ENCODE measurements around the gene ZNF672.
"Not testable (repeated sequence)": the region's sequence is repeated elsewhere in the genome, so short reads cannot be mapped to it uniquely, and the experiment has no call there.

The ZNF672 gene

DNA sequence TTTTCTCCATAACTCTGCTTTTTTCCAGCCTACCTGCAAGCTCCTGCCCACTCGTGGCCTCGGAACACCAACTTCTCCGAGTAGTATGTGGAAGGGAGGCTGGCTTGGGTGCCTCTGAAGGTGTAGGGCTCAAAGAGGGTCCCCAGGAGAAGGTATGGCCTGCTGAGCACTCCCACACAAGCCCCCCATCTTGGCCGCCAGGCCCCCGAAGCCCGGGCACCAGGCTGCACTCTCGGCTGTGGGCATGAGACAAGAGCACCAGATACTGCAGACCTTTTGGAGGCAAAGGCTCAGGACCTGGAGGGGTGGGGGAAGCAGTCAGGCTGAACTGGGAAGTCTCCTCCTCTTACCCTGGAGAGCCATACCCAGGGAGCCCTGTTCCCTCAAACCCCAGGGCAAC, 19.2 kb downstream of the ZNF672 start:
- DNase-seq, result no peak

DNA sequence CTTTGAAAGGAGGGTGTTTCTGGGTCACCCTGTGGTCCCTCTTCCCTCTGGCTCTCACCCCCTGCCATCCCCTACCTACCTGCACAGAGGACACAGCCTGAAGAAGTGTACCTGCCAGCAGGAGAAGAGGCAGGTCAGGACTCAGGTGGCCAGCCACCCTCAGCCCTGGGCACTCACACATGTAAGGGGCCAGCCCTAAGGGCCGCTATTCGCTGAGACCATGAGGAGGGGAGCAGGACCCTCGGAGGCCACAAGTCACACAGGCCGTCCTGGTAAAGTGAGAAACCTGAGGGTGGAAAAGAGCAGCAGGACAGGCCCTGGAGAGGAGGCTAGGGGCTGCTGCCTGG, 19.7 kb downstream of the ZNF672 start:
- no peak for DNase-seq

- peak; percentile 70 for DNase-seq
Measured at GRCh38 chr1:248858096-248858890, 20.3 kb downstream of the ZNF672 start.

GRCh38 chr1:248858891-248859889, 21.2 kb downstream of the ZNF672 start, which contains the start of gene ZNF692:
Gene ZNF692 (minus strand): TSS chr1:248859085. CDS start chr1:248858309, 776 bp downstream.
- peak; percentile 96 for DNase-seq

- DNase-seq, result no peak
Measured at GRCh38 chr1:248860007-248860406, 22.0 kb downstream of the ZNF672 start.

DNA sequence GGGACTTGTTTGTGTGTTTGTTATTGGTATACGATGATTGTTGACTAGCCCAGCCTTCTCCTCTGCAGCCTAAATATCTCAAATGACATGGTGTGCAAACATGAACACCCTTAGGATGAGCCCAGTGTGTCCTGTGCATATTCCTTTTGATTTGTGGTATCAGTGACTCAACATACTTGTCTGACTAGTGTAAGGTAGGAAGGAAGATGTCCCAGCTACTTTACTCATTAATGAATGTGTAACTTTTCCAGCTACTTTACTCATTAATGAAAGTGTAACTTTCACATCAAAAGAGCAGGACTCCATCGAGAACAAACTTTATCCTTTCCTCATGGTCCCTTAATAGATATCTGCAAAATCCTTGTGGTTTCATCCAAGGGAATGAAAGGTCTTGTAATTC, 23.6 kb downstream of the ZNF672 start:
- no peak for DNase-seq

DNA sequence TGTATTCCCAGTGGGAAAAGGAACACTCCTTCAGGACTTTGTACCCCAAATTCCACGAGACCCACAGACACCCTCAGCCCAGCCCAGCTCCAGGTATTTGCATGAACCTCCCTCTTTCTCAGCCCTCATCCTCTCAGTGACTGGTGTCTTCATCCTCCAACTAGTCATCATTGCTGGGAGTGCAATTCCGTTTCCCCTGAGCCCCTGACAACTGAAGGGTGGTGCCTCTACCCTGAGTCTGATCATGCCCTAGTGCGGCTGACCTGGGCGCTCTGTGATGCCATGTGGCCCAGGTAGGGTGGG, 24.6 kb downstream of the ZNF672 start:
- DNase-seq, result no peak

- peak; percentile 83 for DNase-seq
Measured at GRCh38 chr1:248862998-248863881, 25.2 kb downstream of the ZNF672 start.

GRCh38 chr1:248871837-248872401, 33.9 kb downstream of the ZNF672 start:
- DNase-seq, result no peak

- peak; percentile 70 for DNase-seq
Measured at GRCh38 chr1:248872752-248873408, 34.9 kb downstream of the ZNF672 start.

DNA sequence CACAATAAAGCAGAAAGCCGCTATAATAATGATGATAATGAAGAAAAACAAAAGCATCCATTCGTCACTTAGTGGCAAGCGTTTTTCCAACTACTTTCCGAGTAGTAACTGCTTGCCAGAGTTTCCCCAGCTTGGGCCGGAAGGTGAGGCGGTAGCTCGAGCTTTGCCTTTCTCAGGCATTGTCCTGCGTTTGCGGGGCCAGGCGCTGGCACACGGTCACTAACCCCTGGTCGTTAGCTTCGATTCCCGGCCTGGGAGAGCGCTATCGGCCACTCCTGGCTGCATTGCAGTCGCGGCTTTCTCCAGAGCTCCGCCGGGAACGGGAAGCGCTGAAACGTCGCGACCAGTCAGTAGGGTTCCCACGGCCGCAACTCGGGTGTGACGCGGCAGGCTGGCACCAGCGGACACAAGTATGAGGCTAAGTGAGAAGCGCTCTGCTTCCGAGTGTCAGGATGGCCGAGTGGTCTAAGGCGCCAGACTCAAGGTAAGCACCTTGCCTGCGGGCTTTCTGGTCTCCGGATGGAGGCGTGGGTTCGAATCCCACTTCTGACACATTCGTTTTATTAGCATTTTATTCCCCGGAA, 35.5 kb downstream of the ZNF672 start:
- peak; percentile 96 for DNase-seq

- no peak for DNase-seq
Measured at GRCh38 chr1:248873993-248874533, 36.0 kb downstream of the ZNF672 start.

DNA sequence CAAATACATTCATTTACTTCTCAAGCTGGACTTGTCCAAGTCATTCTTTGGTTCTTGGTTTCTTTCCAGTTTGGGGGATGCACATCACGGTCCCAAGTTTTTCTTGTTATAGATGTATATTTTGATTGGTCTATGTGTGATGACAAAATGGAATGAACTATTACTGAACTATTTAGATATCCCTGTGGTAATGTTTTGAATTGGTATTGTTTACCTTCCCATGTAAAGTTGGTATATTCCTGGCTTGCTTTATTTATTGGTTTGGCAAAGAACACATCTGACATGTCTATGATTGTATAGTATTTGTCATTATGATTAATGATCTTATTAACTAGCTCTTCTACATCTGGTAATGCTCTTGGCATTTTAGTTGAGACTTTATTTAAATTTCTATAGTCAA, 43.2 kb downstream of the ZNF672 start:
- DNase-seq, result no peak

DNA sequence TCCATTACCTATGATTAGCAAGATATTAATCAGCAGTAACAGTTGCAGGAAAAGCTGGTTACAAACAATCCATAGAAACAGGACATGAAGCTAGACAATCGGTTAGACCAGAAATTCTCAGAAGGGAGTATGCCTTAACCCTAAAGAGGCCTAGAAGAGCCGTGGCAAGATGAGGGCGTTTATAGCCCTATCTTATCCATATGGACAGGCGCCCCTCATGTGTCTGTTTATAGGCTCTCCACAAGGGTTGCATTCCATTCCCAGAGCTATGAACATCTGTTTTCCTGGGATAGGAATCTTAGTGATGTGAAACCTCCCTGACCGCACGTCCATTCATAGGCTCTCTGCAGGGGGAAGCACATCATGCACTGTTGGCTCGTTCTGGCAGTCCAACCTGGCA, 44.4 kb downstream of the ZNF672 start:
- DNase-seq, result not testable (repeated sequence)

GRCh38 chr1:248884632-248885295, 46.7 kb downstream of the ZNF672 start:
- DNase-seq, result no peak

GRCh38 chr1:248885646-248886045, 47.6 kb downstream of the ZNF672 start:
- no peak for DNase-seq

- peak; percentile 8 for DNase-seq
Measured at GRCh38 chr1:248886237-248886895, 48.3 kb downstream of the ZNF672 start.

DNA sequence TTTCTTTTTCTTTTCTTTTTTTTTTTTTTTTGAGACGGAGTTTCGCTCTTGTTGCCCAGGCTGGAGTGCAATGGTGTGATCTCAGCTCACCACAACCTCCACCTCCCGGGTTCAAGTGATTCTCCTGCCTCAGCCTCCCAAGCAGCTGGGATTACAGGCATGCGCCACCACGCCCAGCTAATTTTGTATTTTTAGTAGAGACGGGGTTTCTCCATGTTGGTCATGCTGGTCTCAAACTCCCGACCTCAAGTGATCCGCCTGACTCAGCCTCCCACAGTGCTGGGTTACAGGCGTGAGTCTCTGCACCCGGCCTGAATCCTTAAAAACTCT, 51.9 kb downstream of the ZNF672 start:
- not testable (repeated sequence) for DNase-seq

DNA sequence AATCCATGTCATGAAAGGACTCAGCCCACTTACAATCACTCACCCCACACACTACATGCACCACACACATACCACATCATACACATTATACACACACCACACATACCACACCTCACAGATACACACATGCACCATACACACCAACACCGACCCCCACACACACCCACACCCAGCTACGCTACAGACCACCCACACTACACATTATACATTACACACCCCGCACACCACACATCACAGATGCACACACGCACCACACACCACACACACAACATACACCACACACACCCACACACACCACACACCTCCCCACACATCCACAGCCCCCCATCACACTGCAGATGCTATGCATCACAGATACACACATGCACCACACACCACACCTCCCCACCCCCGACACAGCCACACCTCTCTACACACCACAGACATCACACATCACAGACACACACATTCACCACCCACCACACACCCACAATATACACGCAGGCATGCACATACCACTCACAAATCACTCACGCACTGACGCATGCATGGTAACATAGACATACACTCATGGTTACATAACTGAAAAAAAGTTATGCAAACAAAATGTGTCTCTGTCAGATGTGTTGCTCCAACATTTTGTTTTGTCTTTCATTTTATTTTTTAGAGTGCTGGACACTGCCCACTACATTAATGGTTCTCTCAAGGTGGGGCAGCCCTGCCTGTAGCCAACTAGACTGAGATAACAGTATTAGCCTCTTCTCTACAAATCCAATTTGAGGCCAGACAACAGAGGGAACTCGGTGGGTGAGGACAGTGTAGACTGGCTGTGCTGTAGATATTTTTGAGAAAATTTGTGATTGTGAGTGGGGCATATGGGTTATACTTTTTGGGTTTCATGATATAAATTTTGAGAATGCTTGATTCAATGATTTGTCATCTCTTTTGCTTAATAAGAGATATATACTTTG, 52.8 kb downstream of the ZNF672 start:
- DNase-seq, result no peak
